Measurements from ENCODE around the gene MUC5AC.

- TF ChIP-seq CTCF (conservative IDR thresholded peaks at IDR 0.05; ENCODE audit: low read depth, low read length) (no peak), EZH2 (IDR thresholded peaks at IDR 0.05; ENCODE audit: borderline replicate concordance, low read depth, low read length, poor library complexity, severe bottlenecking) (no peak)
Measured at GRCh38 chr11:1163911-1164735, 6.4 kb downstream of the MUC5AC start.
